GM18517 (cell line): ENCODE data around the gene JOSD1.

Experiments used
- ATAC-seq: cut with Tn5 transposase; IDR thresholded peaks from one replicate; pipeline ENCODE4 v1.9.1; 2021; ENCODE audit warnings: mild to moderate bottlenecking, moderate library complexity; ENCODE audit not compliant: unreplicated experiment

JOSD1 gene

GRCh38 chr22:38733724-38734381 is 33.1 kb upstream of the JOSD1 start:
- ATAC-seq, result no peak

GRCh38 chr22:38733329-38733723 is 32.6 kb upstream of the JOSD1 start:
- ATAC-seq, result no peak

GRCh38 chr22:38732251-38732815 is 31.6 kb upstream of the JOSD1 start:
- ATAC-seq, result no peak

- no peak for ATAC-seq
Measured at GRCh38 chr22:38731703-38732161, 31.0 kb upstream of the JOSD1 start.

GRCh38 chr22:38730411-38730871 is 29.7 kb upstream of the JOSD1 start:
- no peak for ATAC-seq

- ATAC-seq, result no peak
Measured at GRCh38 chr22:38729946-38730345, 29.2 kb upstream of the JOSD1 start.

- no peak for ATAC-seq
Measured at GRCh38 chr22:38728871-38729796, 28.4 kb upstream of the JOSD1 start.

- no peak for ATAC-seq
Measured at GRCh38 chr22:38727530-38728451, 27.0 kb upstream of the JOSD1 start.

- ATAC-seq, result no peak
Measured at GRCh38 chr22:38727123-38727522, 26.4 kb upstream of the JOSD1 start.

GRCh38 chr22:38725900-38726655 is 25.3 kb upstream of the JOSD1 start:
- no peak for ATAC-seq

- ATAC-seq, result no peak
Measured at GRCh38 chr22:38724926-38725571, 24.3 kb upstream of the JOSD1 start.

- no peak for ATAC-seq
Measured at GRCh38 chr22:38724176-38724575, 23.4 kb upstream of the JOSD1 start.

- no peak for ATAC-seq
Measured at GRCh38 chr22:38721551-38721950, 20.8 kb upstream of the JOSD1 start.

- ATAC-seq, result no peak
Measured at GRCh38 chr22:38720350-38720749, 19.6 kb upstream of the JOSD1 start.

- no peak for ATAC-seq
Measured at GRCh38 chr22:38719196-38719595, 18.5 kb upstream of the JOSD1 start.

- ATAC-seq, result no peak
Measured at GRCh38 chr22:38718414-38718813, 17.7 kb upstream of the JOSD1 start.

GRCh38 chr22:38717244-38717643 is 16.5 kb upstream of the JOSD1 start:
- no peak for ATAC-seq

- no peak for ATAC-seq
Measured at GRCh38 chr22:38716826-38717225, 16.1 kb upstream of the JOSD1 start.

- ATAC-seq, result no peak
Measured at GRCh38 chr22:38716271-38716670, 15.5 kb upstream of the JOSD1 start.
